ENCODE results near the gene ZNRF3.

The ZNRF3 gene

GRCh38 chr22:28989484-28989883 is 106.1 kb downstream of the ZNRF3 start:
- TF ChIP-seq TAF1 (IDR thresholded peaks at IDR 0.05; ENCODE audit: borderline replicate concordance, insufficient read depth, low read length) (no peak), FOXP2 (optimal IDR thresholded peaks at IDR 0.05; ENCODE audit: borderline replicate concordance, extremely low read depth, extremely low read length, insufficient read depth) (no peak), POLR2AphosphoS5 (IDR thresholded peaks at IDR 0.05; ENCODE audit: low read depth, low read length) (no peak), SIN3A (IDR thresholded peaks at IDR 0.05; ENCODE audit: borderline replicate concordance, insufficient read depth, low read length) (no peak)
- TF ChIP-seq, protein P1, sequence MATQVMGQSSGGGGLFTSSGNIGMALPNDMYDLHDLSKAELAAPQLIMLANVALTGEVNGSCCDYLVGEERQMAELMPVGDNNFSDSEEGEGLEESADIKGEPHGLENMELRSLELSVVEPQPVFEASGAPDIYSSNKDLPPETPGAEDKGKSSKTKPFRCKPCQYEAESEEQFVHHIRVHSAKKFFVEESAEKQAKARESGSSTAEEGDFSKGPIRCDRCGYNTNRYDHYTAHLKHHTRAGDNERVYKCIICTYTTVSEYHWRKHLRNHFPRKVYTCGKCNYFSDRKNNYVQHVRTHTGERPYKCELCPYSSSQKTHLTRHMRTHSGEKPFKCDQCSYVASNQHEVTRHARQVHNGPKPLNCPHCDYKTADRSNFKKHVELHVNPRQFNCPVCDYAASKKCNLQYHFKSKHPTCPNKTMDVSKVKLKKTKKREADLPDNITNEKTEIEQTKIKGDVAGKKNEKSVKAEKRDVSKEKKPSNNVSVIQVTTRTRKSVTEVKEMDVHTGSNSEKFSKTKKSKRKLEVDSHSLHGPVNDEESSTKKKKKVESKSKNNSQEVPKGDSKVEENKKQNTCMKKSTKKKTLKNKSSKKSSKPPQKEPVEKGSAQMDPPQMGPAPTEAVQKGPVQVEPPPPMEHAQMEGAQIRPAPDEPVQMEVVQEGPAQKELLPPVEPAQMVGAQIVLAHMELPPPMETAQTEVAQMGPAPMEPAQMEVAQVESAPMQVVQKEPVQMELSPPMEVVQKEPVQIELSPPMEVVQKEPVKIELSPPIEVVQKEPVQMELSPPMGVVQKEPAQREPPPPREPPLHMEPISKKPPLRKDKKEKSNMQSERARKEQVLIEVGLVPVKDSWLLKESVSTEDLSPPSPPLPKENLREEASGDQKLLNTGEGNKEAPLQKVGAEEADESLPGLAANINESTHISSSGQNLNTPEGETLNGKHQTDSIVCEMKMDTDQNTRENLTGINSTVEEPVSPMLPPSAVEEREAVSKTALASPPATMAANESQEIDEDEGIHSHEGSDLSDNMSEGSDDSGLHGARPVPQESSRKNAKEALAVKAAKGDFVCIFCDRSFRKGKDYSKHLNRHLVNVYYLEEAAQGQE (IDR thresholded peaks at IDR 0.05; ENCODE audit: insufficient read depth in 1 of 2, low read depth in 2 of 2, low read length in 2 of 2): no peak

GRCh38 chr22:28989912-28990311 is 106.5 kb downstream of the ZNRF3 start:
- no peak for TF ChIP-seq SIN3A (IDR thresholded peaks at IDR 0.05; ENCODE audit: borderline replicate concordance, insufficient read depth, low read length)
- TF ChIP-seq TAF1 (IDR thresholded peaks at IDR 0.05; ENCODE audit: borderline replicate concordance, insufficient read depth, low read length): no peak
- TF ChIP-seq, protein P1 (IDR thresholded peaks at IDR 0.05; ENCODE audit: insufficient read depth in 1 of 2, low read depth in 2 of 2, low read length in 2 of 2): no peak
- TF ChIP-seq POLR2AphosphoS5 (IDR thresholded peaks at IDR 0.05; ENCODE audit: low read depth, low read length): no peak
- no peak for TF ChIP-seq FOXP2 (optimal IDR thresholded peaks at IDR 0.05; ENCODE audit: borderline replicate concordance, extremely low read depth, extremely low read length, insufficient read depth)

DNA sequence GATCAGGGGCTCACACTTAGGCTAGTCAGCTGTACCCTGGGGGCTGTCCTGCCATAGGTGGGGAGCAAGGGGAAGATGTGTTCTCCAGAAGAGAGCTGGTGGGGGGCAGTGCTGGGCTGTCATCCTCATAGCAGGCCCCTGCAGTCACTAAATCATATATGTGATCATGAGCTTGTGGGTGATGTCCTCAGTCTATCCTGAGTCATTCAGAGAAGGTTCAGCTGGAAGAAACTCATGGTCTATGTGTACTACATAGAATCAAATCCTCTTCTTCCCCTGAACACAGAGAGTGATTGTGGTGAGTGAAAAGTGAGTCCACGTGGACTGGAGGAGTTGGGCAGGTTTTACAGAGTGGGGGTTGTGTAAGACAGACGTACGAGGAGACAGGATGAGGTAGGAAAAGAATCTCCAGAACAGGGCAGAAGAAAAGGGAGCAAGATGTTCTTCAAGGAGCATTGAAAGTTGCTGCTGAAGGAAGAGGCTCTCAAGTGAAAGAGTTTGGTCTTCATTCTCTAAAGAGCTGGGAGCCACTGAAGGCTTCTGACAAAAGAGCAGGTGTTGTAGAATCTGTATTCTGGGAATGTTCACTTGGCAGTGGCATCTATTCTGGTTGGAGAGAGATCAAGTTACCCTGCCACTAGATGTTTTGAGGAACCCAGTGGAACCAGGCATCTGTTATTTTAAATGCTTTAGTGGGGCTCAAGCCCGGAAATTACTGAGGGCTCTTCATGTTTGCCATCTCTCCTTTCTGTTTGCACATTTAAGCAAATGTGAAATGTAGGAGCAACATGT is 109.4 kb downstream of the ZNRF3 start:
- TF ChIP-seq SIN3A (IDR thresholded peaks at IDR 0.05; ENCODE audit: borderline replicate concordance, insufficient read depth, low read length) (no peak), FOXP2 (optimal IDR thresholded peaks at IDR 0.05; ENCODE audit: borderline replicate concordance, extremely low read depth, extremely low read length, insufficient read depth) (no peak), TAF1 (IDR thresholded peaks at IDR 0.05; ENCODE audit: borderline replicate concordance, insufficient read depth, low read length) (no peak), POLR2AphosphoS5 (IDR thresholded peaks at IDR 0.05; ENCODE audit: low read depth, low read length) (no peak)
- TF ChIP-seq, protein P1 (IDR thresholded peaks at IDR 0.05; ENCODE audit: insufficient read depth in 1 of 2, low read depth in 2 of 2, low read length in 2 of 2): no peak

DNA sequence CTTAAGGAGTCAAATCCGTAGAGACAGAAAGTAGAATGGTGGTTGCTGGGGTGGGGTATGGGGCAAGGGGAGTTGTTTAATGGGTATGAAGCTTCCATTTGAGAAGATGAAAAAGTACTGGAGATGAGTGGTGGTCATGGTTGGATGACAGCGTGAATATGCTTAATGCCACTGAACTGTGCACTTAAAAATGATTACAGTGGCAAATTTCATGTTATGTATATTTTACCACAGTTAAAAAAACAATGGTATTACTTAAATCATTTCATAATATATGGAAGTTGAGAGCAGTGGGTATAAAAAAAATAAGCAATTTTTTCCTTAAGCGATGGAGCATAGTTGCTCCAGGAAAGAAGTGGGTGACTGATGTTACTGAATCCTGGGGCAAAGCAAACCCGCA is 111.2 kb downstream of the ZNRF3 start:
- TF ChIP-seq, protein P1 (IDR thresholded peaks at IDR 0.05; ENCODE audit: insufficient read depth in 1 of 2, low read depth in 2 of 2, low read length in 2 of 2): no peak
- TF ChIP-seq POLR2AphosphoS5 (IDR thresholded peaks at IDR 0.05; ENCODE audit: low read depth, low read length): no peak
- no peak for TF ChIP-seq SIN3A (IDR thresholded peaks at IDR 0.05; ENCODE audit: borderline replicate concordance, insufficient read depth, low read length)
- no peak for TF ChIP-seq FOXP2 (optimal IDR thresholded peaks at IDR 0.05; ENCODE audit: borderline replicate concordance, extremely low read depth, extremely low read length, insufficient read depth)
- no peak for TF ChIP-seq TAF1 (IDR thresholded peaks at IDR 0.05; ENCODE audit: borderline replicate concordance, insufficient read depth, low read length)

Data from PFSK-1 (cell line).